IPS-NIHi7 (cell line): ENCODE results near the gene F11.
A peak's percentile ranks its signal among the peaks of the same experiment; 100 is the strongest.
"Not testable (repeated sequence)": the region's sequence is repeated elsewhere in the genome, so short reads cannot be mapped to it uniquely, and the experiment has no call there.

Experiments
- DNase-seq: peaks from one replicate; pipeline ENCODE4 v3.0.0; 2012; ENCODE audit warnings: mixed read lengths; ENCODE audit errors: extremely low spot score

F11 gene

DNA sequence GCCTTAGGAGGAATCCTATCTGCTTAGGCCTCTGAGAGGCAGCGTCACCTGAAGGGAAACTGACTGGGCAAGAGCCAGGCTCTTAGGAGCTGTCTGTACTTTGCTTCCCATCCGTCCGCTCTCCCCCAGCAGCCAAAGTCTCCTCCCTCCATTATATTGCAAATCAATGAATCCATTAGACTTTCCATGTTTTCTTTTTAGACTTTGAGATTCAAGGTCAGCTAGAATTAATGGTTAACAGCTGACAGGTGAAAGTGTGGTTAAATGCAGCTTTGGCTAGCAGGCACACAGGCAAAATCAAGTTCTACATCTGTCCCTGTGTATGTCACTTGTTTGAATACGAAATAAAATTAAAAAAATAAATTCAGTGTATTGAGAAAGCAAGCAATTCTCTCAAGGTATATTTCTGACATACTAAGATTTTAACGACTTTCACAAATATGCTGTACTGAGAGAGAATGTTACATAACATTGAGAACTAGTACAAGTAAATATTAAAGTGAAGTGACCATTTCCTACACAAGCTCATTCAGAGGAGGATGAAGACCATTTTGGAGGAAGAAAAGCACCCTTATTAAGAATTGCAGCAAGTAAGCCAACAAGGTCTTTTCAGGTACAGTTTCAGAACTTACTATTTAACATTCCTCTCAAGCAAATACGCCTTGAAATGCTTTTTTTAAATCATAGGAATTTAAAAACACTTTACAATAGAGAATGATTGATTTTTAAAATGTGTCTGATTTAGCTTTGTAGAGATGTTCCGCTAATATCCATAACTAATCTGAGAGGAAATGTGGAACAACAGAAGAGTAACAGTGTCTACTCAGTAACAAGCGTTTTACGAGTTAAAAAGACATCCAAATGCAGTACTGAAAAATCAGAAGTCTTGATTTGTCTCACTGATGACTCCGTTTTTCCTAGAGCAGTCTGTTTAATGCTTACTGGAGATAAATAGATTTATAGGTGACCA lies at the start of gene F11:
F11 (plus strand) TSS at position 507 of the 970 bp plus-strand sequence. CDS start 948 bp downstream, outside the sequence.
- peak; percentile 55 for DNase-seq

DNA sequence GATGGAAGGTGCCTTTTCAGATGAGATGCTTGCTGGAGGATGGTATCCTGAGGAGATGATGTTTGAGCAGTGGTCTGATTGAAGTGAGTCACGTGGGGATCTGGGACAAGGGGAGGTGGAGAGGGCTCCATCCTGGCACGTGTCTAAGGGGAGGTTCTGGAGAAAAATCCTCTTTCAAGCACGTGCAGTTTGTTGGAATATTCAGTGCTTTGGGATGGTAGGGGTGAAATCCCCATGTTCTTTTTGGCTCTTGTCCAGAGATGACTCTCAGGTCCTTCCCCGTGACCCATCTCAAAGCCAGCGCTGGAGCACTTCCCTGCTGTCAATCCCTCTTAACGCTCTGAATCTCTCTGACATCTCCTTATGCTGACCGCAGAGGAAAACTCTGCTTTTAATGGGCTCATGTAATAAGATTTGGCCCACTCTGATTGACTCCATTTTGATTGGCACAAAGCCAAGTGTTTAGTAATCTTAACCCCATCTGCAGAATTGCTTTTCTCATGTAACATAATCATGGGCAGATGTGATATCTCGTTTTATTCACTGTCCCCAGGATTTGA lies 49.4 kb upstream of the F11 start:
- DNase-seq = no peak

DNA sequence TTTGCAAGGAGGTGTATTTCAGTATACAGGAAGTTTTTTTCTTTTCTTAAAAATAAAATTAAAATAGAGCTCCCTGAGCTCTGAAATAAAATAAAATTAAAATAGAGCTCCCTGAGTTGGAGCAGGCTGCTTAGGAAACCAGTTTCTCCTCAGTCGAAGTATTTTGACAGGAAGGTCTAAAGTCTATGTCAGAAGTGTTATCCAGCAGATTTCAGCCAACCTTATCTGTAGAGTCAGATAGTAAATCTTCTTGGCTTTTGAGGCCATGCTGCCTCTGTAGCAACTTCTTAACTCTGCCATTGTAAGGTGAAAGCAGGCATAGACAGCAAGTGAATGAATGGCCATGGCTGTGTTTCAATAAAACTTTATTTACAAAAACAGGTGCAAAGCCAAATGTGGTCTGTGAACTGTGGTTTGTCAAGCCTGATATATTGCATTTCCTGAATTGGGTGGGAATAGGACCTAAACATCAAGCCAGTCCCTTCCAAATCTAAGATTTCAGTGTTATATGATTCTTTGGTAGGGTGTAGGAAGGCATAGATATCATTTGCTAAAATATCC lies 48.2 kb upstream of the F11 start:
- DNase-seq = no peak

- no peak for DNase-seq
These were observed 44.4 kb upstream of the F11 start for GRCh38 chr4:186221624-186222023.

DNA sequence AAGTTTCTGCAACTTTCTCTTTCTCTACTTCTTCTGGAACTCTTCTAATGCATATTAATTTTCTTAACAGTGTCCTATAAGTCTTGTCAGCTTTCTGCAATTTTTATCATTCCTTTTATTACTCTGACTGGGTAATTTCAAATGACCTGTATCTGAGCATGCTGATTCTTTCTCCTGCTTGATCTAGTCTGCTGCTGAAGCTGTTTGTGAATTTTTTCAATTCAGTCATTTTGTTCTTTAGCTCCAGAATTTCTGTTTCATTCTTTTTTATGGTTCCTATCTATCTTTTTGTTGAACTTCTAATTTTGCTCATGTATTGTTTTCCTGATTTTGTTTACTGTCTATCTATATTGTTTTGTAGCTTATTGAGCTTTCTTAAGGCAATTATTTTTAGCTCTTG lies 40.1 kb upstream of the F11 start:
- no peak for DNase-seq

DNA sequence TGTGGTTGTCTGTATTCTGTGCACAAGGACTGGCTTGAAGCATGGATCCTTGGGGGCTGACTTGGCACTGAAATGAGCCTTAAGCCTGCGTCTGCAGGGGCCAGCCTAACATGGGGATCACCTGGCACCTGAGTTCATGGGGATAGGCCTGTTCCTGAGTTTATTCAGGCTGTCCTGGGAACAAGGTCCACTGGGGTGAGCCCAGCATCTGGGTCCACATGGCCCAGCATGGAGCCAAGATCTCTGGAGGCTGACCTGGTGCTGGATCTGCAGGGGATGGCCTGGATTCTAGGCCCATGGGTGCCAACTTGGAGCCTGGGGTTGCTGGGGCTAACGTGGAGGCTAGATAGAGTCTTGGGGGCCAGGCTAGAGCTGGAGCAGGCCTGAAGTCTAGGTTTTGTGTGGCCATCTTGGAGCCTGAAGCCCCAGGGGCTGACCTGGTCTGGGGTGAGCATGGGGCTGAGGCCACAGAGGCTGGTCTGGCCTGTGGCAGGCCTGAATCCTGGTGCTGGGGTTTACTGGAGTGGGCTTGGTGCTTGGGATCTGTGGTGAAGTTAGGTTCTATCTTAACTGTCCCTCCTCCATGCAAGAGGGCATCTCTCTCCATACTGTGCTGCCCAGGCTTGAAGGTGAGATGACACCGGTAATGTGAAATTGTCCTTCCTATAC lies 39.3 kb upstream of the F11 start:
- no peak for DNase-seq

- no peak for DNase-seq
These were observed 38.8 kb upstream of the F11 start, which contains the start of gene KLKB1 for GRCh38 chr4:186227221-186227620. Gene KLKB1 (plus strand): TSS chr4:186227507. CDS start chr4:186228196, 689 bp downstream.

DNA sequence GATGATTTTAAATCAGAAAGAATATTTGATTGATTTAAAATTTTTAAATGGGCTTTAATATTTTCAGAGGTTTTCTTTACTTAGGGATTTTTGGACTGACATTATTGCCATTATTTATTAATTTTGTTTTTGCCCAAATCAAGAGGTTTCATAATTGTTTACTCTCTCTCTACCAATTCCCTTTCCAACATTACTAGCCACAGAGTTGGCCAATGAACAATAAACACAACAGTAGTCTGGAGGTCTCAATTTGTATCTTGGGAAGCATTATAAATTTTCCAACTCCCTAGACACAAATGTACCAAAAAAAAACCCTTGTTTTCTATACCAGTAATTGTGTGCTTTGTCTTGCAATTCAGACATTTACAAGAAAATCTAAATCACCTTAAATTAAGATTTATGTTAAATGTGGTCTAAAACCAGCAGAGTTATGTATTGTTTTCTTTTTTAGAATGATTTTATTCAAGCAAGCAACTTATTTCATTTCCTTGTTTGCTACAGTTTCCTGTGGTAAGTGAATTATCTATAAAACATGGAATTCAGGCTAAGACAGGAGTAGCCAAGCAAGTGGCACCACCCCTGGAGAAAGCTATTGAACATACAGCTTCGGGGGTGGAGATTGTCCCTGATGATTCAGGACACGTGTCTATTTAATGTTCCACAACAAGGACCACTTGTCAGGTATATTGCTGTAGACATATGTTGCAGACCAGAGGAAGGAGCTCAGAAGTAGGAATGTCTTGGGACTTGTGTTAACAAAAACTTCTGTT lies 38.1 kb upstream of the F11 start:
- DNase-seq = no peak

DNA sequence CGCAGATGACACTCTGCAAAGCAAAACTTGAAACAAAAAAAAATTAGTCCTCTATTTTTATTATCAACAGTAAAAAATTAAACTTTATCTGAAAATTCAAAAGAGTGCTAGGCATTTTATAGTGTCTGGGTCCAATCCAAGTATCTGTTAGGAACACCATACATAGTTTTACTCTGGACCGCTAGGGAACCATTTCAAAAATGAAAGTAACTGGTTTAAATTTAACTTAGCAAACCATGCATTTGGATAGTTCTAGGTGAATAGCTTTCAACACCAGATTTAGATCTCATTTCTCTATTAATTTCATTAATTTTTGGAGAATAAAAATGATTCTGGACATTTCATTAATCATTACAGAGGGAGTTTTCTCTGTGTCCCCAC lies 37.5 kb upstream of the F11 start:
- DNase-seq = no peak

GRCh38 chr4:186234367-186234766 lies 31.6 kb upstream of the F11 start:
- DNase-seq = no peak

DNA sequence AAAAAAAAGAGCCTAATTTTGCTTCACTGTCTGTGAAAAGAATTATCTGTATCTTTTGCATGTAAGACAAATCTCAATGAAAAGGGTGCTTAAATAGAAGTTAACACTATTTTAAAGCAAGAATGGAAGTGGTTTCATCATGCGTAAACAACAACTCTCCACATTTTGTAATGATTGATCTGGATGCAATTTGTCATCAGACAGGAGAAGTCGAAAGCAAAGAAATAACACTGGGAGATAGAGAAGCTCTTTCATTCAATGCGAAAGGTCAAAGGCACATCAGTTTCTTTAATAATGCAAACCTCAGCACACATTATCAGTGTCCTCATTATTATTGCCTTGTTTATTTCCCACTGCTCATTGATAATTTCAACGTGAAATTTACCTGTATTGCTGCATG lies 29.9 kb upstream of the F11 start:
- DNase-seq = no peak

DNA sequence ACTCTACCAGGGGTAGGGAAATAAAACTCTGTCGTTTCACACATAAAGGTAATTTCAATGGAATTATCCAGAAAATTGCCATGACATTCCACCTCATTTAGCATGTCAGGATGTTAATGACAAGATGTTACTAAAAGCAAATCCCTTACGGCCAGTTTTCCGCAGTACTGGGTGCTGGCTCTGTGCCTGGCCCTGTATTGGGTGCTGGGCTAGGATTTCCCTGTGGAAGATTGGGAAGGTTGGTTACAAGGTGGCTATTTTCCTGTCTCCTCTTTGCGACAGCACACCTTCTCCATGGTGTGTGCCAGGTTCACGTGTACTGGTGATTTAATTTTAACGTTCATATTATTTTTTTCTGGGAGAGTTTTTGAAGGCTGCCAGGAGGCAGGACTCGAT lies 25.5 kb upstream of the F11 start:
- no peak for DNase-seq

GRCh38 chr4:186240848-186241491 lies 25.0 kb upstream of the F11 start:
- no peak for DNase-seq

DNA sequence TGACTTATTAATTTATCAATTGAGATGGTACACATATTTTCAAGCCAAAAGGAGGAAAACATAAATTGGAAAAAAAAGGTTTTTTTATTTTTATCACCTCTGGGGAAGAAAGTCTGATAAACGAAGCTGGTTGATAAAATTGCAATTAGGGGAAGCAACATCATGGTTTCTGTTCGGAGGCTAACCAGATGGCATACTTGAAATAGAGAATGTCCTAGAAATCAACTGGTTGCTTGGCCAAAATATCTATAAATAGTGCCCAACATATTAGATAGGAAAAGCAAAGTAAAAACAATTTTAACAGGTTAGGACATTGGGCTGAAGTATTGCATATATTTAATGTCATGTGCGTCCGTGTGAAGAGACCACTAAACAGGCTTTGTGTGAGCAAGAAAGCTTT lies 24.4 kb upstream of the F11 start:
- DNase-seq = no peak

DNA sequence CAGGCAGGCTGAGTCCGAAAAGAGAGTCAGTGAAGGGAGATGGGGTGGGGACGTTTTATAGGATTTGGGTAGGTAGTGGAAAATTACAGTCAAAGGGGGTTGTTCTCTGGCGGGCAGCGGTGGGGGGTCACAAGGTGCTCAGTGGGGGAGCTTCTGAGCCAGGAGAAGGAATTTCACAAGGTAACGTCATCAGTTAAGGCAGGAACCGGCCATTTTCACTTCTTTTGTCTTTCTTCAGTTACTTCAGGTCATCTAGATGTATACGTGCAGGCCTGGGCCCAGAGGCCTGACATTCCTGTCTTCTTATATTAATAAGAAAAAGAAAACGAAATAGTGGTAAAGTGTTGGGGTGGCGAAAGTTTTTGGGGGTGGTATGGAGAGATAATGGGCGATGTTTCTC lies 24.0 kb upstream of the F11 start:
- not testable (repeated sequence) for DNase-seq

GRCh38 chr4:186243331-186243730 lies 22.7 kb upstream of the F11 start:
- DNase-seq = no peak

DNA sequence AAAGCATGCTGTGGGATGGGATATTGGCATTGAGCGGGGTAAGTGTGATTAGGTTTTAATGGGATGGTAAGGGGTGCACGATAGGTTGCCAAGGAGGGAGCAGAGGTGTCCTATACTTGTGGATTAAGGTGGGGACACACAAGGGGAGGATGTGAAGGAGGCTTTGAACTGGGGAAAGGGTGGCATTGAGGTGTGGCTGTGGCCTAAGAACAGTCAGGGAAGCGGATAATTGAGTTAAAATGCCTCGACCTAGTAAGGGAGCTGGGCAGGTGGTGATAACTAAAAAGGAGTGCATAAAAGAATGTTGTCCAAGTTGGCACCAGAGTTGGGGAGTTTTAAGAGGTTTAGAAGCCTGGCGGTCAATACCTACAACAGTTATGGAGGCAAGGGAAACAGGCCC lies 21.2 kb upstream of the F11 start:
- no peak for DNase-seq

DNA sequence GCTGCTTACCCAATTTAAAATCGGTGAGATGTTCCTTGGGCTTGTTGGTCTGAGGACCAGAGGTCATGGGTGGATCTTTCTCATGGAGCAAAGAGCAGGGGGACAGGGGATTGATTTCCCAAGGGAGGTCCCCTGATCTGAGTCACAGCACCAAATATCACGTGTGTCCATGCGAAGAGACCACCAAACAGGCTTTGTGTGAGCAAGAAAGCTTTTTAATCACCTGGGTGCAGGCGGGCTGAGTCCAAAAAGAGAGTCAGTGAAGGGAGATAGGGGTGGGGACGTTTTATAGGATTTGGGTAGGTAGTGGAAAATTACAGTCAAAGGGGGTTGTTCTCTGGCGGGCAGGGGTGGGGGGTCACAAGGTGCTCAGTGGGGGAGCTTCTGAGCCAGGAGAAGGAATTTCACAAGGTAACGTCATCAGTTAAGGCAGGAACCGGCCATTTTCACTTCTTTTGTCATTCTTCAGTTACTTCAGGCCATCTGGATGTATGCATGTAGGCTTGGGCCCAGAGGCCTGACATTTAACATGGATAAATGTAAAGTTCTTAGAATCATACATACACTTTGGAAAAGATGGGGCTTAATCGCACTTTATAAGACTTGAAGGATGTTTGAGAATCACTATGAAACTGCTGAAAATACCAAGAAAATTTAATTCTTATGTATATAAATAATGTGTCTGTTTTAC lies 18.8 kb upstream of the F11 start:
- DNase-seq = not testable (repeated sequence)

GRCh38 chr4:186248643-186249042 lies 17.3 kb upstream of the F11 start:
- DNase-seq = peak; percentile 18
